Measurements from ENCODE around the gene PANX3. TPM values are rescaled to one million over a fixed set of nuclear protein-coding genes. Genes with fewer than 3 reads are reported as not detected.

The PANX3 gene
- polyA plus RNA-seq, 1 of the 3 experiments (the other 2 are of a cell fraction): not detected

GRCh38 chr11:124618863-124619262, 7.6 kb downstream of the PANX3 start (continued):
- TF ChIP-seq, protein P1, sequence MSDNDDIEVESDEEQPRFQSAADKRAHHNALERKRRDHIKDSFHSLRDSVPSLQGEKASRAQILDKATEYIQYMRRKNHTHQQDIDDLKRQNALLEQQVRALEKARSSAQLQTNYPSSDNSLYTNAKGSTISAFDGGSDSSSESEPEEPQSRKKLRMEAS (IDR thresholded peaks at IDR 0.05; ENCODE audit: low read depth): no peak
- TF ChIP-seq MEF2A (IDR thresholded peaks at IDR 0.05; ENCODE audit: borderline replicate concordance, low read depth) (no peak), GATA2 (CRISPR knock-in tag; IDR thresholded peaks at IDR 0.05) (no peak)

DNA sequence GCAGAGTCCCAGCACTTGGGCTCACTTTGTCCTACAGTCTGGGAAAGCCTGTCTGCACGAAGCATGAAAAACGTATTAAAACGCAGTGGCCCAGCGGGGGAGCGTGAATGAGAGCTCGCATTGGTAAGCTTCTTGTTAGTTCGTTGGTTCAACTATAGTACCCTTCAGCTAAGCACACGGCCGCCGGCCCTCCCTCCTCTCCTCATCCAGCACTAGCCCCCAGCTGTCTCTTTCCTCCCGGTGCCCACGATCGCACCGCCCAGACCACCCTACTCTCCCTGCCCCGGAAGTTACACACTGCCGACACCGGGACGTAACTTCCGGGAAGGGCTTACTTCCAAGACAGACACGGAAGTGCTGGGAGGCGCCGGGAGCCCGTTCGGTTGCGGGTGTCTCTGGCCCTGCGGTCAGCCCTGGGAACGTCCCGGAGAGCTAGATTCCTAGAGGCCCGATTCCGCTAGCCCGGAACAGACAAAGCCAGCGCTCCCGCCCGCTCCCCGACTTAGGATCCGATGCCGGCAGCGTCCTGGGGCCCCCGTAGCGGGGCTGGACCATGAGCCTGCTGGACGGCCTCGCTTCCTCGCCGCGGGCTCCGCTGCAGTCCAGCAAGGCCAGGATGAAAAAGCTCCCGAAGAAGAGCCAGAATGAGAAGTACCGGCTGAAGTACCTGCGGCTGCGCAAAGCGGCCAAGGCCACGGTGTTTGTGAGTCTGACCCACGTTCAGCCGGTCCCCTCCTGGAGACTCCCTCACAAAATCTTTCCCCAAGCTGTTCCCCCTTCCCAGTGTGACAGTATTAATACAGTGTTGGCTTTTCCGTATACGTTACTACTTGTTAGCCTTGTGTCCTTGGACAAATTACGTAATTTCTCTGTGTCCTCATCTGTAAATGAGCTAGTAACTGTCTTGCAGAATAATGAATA, 11.6 kb downstream of the PANX3 start, which contains the start of gene TBRG1:
Gene TBRG1, plus strand, starts transcription at position 334 of the 921 bp plus-strand sequence. Its CDS starts 220 bp downstream, at position 554.
- H3K36me3 ChIP-seq (replicated peaks in 1 of 2; ENCODE audit: control insufficient read depth in 1 of 2, insufficient read depth in 2 of 2, low read length in 1 of 2): peaks cover 31 to 34% of the 10 kb centered on the region in 2 experiments
- H3K27ac ChIP-seq (ENCODE audit: low read depth in 2 of 2, low read length in 1 of 2): peak within 1 kb of the TSS; percentile 80 to 94
- peak; percentile 96 for DNase-seq
- H3K9me3 ChIP-seq: no peaks in the 10 kb centered on the region
- H3K4me3 ChIP-seq (ENCODE audit: low read depth in 2 of 2, low read length in 1 of 2): peak within 1 kb of the TSS; percentile 95 to 98
- peaks cover 17% of the 10 kb centered on the region; the same call in 1 of the 2 replicates for H3K27me3 ChIP-seq (ENCODE audit: insufficient read depth)
- no peaks in the 10 kb centered on the region for H3K9me2 ChIP-seq
- peaks cover 23% of the 10 kb centered on the region; the same call in 1 of the 2 replicates for H4K20me1 ChIP-seq (ENCODE audit: insufficient read depth)
- no peaks in the 10 kb centered on the region for H3F3A ChIP-seq (replicated peaks; ENCODE audit: insufficient read depth)
- H3K4me1 ChIP-seq (ENCODE audit: control insufficient read depth in 1 of 2, insufficient read depth in 2 of 2, low read depth in 1 of 2, low read length in 1 of 2): peaks cover 4 to 12% of the 10 kb centered on the region in 2 experiments; a peak in 3 of 4 replicates
- POLR2A ChIA-PET: interaction anchor here (1.0 kb wide), 1 partner anchor 34 kb away, joined by 3 read pairs; no protein-coding TSS in a partner anchor
- CTCF ChIA-PET: interaction anchor here (0.7 to 2.4 kb wide), 6 partner anchors 10 to 244 kb away, joined by 3 to 13 read pairs (median 4); no protein-coding TSS in a partner anchor
- peak within 1 kb of the TSS; percentile 93 for H3K4me2 ChIP-seq
- H2AFZ ChIP-seq (ENCODE audit: low read depth): peak within 1 kb of the TSS; percentile 94
- 1% methylated on average over 37 of the region's 57 CpGs for WGBS (ENCODE audit: low lambda C conversion rate)
- peak within 1 kb of the TSS; percentile 94 for H3K9ac ChIP-seq
- H3K79me2 ChIP-seq (ENCODE audit: insufficient read depth): peaks cover 45% of the 10 kb centered on the region
- peak; percentile 95 for TF ChIP-seq TAF1 (IDR thresholded peaks at IDR 0.05; ENCODE audit: borderline replicate concordance, low read depth, low read length)
- TF ChIP-seq USF1 (IDR thresholded peaks at IDR 0.05; ENCODE audit: borderline replicate concordance, low read depth): no peak
- TF ChIP-seq, protein P2, sequence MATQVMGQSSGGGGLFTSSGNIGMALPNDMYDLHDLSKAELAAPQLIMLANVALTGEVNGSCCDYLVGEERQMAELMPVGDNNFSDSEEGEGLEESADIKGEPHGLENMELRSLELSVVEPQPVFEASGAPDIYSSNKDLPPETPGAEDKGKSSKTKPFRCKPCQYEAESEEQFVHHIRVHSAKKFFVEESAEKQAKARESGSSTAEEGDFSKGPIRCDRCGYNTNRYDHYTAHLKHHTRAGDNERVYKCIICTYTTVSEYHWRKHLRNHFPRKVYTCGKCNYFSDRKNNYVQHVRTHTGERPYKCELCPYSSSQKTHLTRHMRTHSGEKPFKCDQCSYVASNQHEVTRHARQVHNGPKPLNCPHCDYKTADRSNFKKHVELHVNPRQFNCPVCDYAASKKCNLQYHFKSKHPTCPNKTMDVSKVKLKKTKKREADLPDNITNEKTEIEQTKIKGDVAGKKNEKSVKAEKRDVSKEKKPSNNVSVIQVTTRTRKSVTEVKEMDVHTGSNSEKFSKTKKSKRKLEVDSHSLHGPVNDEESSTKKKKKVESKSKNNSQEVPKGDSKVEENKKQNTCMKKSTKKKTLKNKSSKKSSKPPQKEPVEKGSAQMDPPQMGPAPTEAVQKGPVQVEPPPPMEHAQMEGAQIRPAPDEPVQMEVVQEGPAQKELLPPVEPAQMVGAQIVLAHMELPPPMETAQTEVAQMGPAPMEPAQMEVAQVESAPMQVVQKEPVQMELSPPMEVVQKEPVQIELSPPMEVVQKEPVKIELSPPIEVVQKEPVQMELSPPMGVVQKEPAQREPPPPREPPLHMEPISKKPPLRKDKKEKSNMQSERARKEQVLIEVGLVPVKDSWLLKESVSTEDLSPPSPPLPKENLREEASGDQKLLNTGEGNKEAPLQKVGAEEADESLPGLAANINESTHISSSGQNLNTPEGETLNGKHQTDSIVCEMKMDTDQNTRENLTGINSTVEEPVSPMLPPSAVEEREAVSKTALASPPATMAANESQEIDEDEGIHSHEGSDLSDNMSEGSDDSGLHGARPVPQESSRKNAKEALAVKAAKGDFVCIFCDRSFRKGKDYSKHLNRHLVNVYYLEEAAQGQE (IDR thresholded peaks at IDR 0.05; ENCODE audit: low read depth, low read length): peak; percentile 42
- TF ChIP-seq RXRA (IDR thresholded peaks at IDR 0.05; ENCODE audit: borderline replicate concordance, low read depth): no peak
- no peak for TF ChIP-seq RCOR1 (IDR thresholded peaks at IDR 0.05; ENCODE audit: low read length)
- no peak for TF ChIP-seq MEF2A (IDR thresholded peaks at IDR 0.05; ENCODE audit: borderline replicate concordance, low read depth)
- peak; percentile 63 for TF ChIP-seq NRF1 (IDR thresholded peaks at IDR 0.05; ENCODE audit: low read depth, low read length)
- TF ChIP-seq TEAD4 (IDR thresholded peaks at IDR 0.05; ENCODE audit: borderline replicate concordance, insufficient read depth): no peak
- peak; percentile 99 for TF ChIP-seq ELF1 (IDR thresholded peaks at IDR 0.05)
- TF ChIP-seq POLR2AphosphoS5 (IDR thresholded peaks at IDR 0.05; ENCODE audit: low read depth, low read length): no peak; the same call in none of the 2 replicates
- TF ChIP-seq CHD2 (IDR thresholded peaks at IDR 0.05; ENCODE audit: low read length, partially characterized antibody): peak; percentile 61
- TF ChIP-seq, protein P3, sequence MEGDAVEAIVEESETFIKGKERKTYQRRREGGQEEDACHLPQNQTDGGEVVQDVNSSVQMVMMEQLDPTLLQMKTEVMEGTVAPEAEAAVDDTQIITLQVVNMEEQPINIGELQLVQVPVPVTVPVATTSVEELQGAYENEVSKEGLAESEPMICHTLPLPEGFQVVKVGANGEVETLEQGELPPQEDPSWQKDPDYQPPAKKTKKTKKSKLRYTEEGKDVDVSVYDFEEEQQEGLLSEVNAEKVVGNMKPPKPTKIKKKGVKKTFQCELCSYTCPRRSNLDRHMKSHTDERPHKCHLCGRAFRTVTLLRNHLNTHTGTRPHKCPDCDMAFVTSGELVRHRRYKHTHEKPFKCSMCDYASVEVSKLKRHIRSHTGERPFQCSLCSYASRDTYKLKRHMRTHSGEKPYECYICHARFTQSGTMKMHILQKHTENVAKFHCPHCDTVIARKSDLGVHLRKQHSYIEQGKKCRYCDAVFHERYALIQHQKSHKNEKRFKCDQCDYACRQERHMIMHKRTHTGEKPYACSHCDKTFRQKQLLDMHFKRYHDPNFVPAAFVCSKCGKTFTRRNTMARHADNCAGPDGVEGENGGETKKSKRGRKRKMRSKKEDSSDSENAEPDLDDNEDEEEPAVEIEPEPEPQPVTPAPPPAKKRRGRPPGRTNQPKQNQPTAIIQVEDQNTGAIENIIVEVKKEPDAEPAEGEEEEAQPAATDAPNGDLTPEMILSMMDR (IDR thresholded peaks at IDR 0.05): no peak
- TF ChIP-seq MXI1 (IDR thresholded peaks at IDR 0.05; ENCODE audit: low read depth, low read length): peak; percentile 69; the same call in 1 of the 2 replicates
- peak; percentile 95 for TF ChIP-seq GABPA (IDR thresholded peaks at IDR 0.05; ENCODE audit: low read depth)
- no peak for TF ChIP-seq USF2 (IDR thresholded peaks at IDR 0.05; ENCODE audit: borderline replicate concordance, low read depth, low read length)
- TF ChIP-seq, protein P1 (IDR thresholded peaks at IDR 0.05; ENCODE audit: low read depth): peak; percentile 70
- TF ChIP-seq, protein P4, sequence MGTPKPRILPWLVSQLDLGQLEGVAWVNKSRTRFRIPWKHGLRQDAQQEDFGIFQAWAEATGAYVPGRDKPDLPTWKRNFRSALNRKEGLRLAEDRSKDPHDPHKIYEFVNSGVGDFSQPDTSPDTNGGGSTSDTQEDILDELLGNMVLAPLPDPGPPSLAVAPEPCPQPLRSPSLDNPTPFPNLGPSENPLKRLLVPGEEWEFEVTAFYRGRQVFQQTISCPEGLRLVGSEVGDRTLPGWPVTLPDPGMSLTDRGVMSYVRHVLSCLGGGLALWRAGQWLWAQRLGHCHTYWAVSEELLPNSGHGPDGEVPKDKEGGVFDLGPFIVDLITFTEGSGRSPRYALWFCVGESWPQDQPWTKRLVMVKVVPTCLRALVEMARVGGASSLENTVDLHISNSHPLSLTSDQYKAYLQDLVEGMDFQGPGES (IDR thresholded peaks at IDR 0.05; ENCODE audit: low read depth, low read length): no peak
- TF ChIP-seq TCF12 (IDR thresholded peaks at IDR 0.05): no peak
- no peak for TF ChIP-seq SMC3 (IDR thresholded peaks at IDR 0.05; ENCODE audit: low read depth, low read length)

All from SK-N-SH (cell line).